ENCODE data around the gene RPS29.
A peak's percentile ranks its signal among the peaks of the same experiment; 100 is the strongest.
"Not testable (repeated sequence)": the region's sequence is repeated elsewhere in the genome, so short reads cannot be mapped to it uniquely, and the experiment has no call there.

Gene RPS29

GRCh38 chr14:49585803-49586672 is at the start of gene RPS29:
RPS29 (minus strand) TSS chr14:49586380; CDS start chr14:49586346, 34 bp downstream.
- DNase-seq, result peak; percentile 98

GRCh38 chr14:49634547-49635334 is 48.6 kb upstream of the RPS29 start, which contains the start of gene DNAAF2:
DNAAF2 (minus strand) TSS chr14:49635244; CDS start chr14:49635149, 95 bp downstream.
- peak; percentile 89 for DNase-seq

GRCh38 chr14:49633640-49634546 is 47.7 kb upstream of the RPS29 start:
- DNase-seq, result peak; percentile 95

- no peak for DNase-seq
Measured at GRCh38 chr14:49623941-49624839, 38.0 kb upstream of the RPS29 start.

GRCh38 chr14:49623387-49623786 is 37.2 kb upstream of the RPS29 start:
- no peak for DNase-seq

- DNase-seq, result peak; percentile 14
Measured at GRCh38 chr14:49622022-49622607, 35.9 kb upstream of the RPS29 start.

GRCh38 chr14:49621114-49621881 is 35.1 kb upstream of the RPS29 start:
- peak; percentile 84 for DNase-seq

GRCh38 chr14:49620182-49621113 is 34.3 kb upstream of the RPS29 start, which contains the start of the genes MGAT2 and RPL36AL:
MGAT2 (plus strand) TSS chr14:49620799; CDS start chr14:49621269, 470 bp downstream.
RPL36AL (minus strand) TSS chr14:49620626; CDS start chr14:49619104, 1,522 bp downstream.
- DNase-seq, result peak; percentile 98

- peak; percentile 39 for DNase-seq
Measured at GRCh38 chr14:49619730-49620129, 33.5 kb upstream of the RPS29 start.

GRCh38 chr14:49619273-49619672 is 33.1 kb upstream of the RPS29 start:
- DNase-seq, result not testable (repeated sequence)

- no peak for DNase-seq
Measured at GRCh38 chr14:49617852-49618519, 31.8 kb upstream of the RPS29 start.

GRCh38 chr14:49615776-49616175 is 29.6 kb upstream of the RPS29 start:
- no peak for DNase-seq

- DNase-seq, result no peak
Measured at GRCh38 chr14:49614196-49614595, 28.0 kb upstream of the RPS29 start.

- no peak for DNase-seq
Measured at GRCh38 chr14:49612671-49613070, 26.5 kb upstream of the RPS29 start.

- no peak for DNase-seq
Measured at GRCh38 chr14:49612251-49612650, 26.1 kb upstream of the RPS29 start.

GRCh38 chr14:49607583-49607982 is 21.4 kb upstream of the RPS29 start:
- DNase-seq, result no peak

- peak; percentile 91 for DNase-seq
Measured at GRCh38 chr14:49598485-49599300, 12.5 kb upstream of the RPS29 start, which contains the start of gene LRR1. LRR1 (plus strand) TSS chr14:49598940; CDS start chr14:49599021, 81 bp downstream.

GRCh38 chr14:49598189-49598484 is 12.0 kb upstream of the RPS29 start:
- no peak for DNase-seq
